GM12878 (cell line): Measurements from ENCODE around the gene CAPN14. TPM values are rescaled to one million over a fixed set of nuclear protein-coding genes. Genes with fewer than 3 reads are reported as not detected.

Experiments used
- ATAC-seq: fragments of 200-7000 bp; cut with Tn5 transposase; 3 replicates; pipeline ENCODE4 v1.9.1; 2020; ENCODE audit warnings: mild to moderate bottlenecking, moderate library complexity
- BruUV-seq: library from RNA; stranded (reverse); fragments of 400-500 nt; replicated peaks from 2 replicates; lab custom pipeline; 2021; lab: Mats Ljungman, UMichigan
- CTCF ChIA-PET: fragments of 300-600 bp; sonication (Branson Sonifier 250); formaldehyde crosslinking; extraction: SDS; loops from one replicate; lab custom pipeline; 2021; ENCODE audit warnings: inconsistent platforms; lab: Yijun Ruan, JAX
- POLR2A ChIA-PET: fragments of 350-600 bp; formaldehyde crosslinking; extraction: SDS; loops from one replicate; lab custom pipeline; 2021; ENCODE audit warnings: inconsistent platforms; lab: Charles Lee
- RAD21 ChIA-PET: fragments of 300-600 bp; sonication (Branson Sonifier 250); formaldehyde crosslinking; loops from one replicate; lab custom pipeline; 2023; ENCODE audit warnings: antibody characterized with exemption; ENCODE audit not compliant: unreplicated experiment; lab: Charles Lee
- SMC1A ChIA-PET: fragments of 300-600 bp; sonication (Branson Sonifier 250); formaldehyde crosslinking; loops from one replicate; lab custom pipeline; 2023; ENCODE audit not compliant: unreplicated experiment, uncharacterized antibody; lab: Charles Lee
- DNase-seq: peaks from one replicate; pipeline ENCODE4 v3.0.0-alpha.2; 2011; ENCODE audit warnings: low read depth, low spot score
- FAIRE-seq: peaks from 3 replicates; lab custom pipeline; 2011; peaks lifted over from hg19 to GRCh38; lab: Jason Lieb, UNC
- H2AFZ ChIP-seq: 2 replicates; pipeline ENCODE4 v1.6.0; 2011; ENCODE audit warnings: low read depth, low read length, control low read depth; ENCODE audit not compliant: control insufficient read depth
- H3K27ac ChIP-seq: 2 replicates; pipeline ENCODE4 v1.5.1; 2011; ENCODE audit warnings: control low read depth; ENCODE audit not compliant: control insufficient read depth, insufficient read depth
- H3K27me3 ChIP-seq, 2 experiments: replicated peaks in 1 of 2; 2 replicates each; pipeline versions ENCODE4 v1.6.0 to v1.6.1; 2011; ENCODE audit warnings: low read length in 1 of 2; ENCODE audit not compliant: control insufficient read depth in 2 of 2, insufficient read depth in 2 of 2
- H3K36me3 ChIP-seq, 2 experiments: 2 replicates each; pipeline ENCODE4 v1.5.1; 2011; ENCODE audit warnings: low read length in 1 of 2; ENCODE audit not compliant: control insufficient read depth in 2 of 2, insufficient read depth in 2 of 2
- H3K4me1 ChIP-seq: 2 replicates; pipeline ENCODE4 v1.6.1; 2011; ENCODE audit warnings: mild to moderate bottlenecking, low read length, moderate library complexity, mixed read lengths; ENCODE audit not compliant: control insufficient read depth, insufficient read depth
- H3K4me2 ChIP-seq: 2 replicates; pipeline ENCODE4 v1.6.0; 2011; ENCODE audit warnings: control low read depth; ENCODE audit not compliant: control insufficient read depth, insufficient read depth
- H3K4me3 ChIP-seq: fragments of 200-600 bp; sonication (generic); 2 replicates; pipeline ENCODE4 v1.5.1; 2016
- H3K79me2 ChIP-seq: 2 replicates; pipeline ENCODE4 v1.6.0; 2011; ENCODE audit warnings: low read length; ENCODE audit not compliant: control insufficient read depth, insufficient read depth
- H3K9ac ChIP-seq: 2 replicates; pipeline ENCODE4 v1.8.0; 2011; ENCODE audit warnings: low read length, control low read depth, mixed read lengths; ENCODE audit not compliant: control insufficient read depth, insufficient read depth
- H3K9me3 ChIP-seq: replicated peaks from 3 replicates; pipeline ENCODE4 v1.5.1; 2011; ENCODE audit warnings: mild to moderate bottlenecking, low read length; ENCODE audit not compliant: control insufficient read depth, insufficient read depth
- H4K20me1 ChIP-seq: 2 replicates; pipeline ENCODE4 v1.6.0; 2011; ENCODE audit not compliant: control insufficient read depth, insufficient read depth
- BRCA1 ChIP-seq: IDR thresholded peaks from 2 replicates; pipeline ENCODE4 v1.6.1; 2011; ENCODE audit warnings: low read depth, low read length, improper control_type of control experiment
- CEBPB ChIP-seq, 2 experiments: fragments of 150-350 bp in 1 of 2; IDR thresholded peaks; 2 replicates each; pipeline ENCODE4 v1.6.1; 2012 to 2014; ENCODE audit warnings: low read depth in 2 of 2, low read length in 2 of 2, borderline replicate concordance in 1 of 2, inconsistent platforms in 1 of 2
- GATAD2B ChIP-seq: fragments of 450-650 bp; conservative IDR thresholded peaks from 2 replicates; pipeline ENCODE4 v1.6.1; 2017; ENCODE audit warnings: low read depth, mild to moderate bottlenecking, moderate library complexity
- SMAD1 ChIP-seq: fragments of 450-650 bp; IDR thresholded peaks from 2 replicates; pipeline ENCODE4 v1.6.1; 2018; ENCODE audit warnings: mild to moderate bottlenecking, low read depth; ENCODE audit not compliant: partially characterized antibody
- SPI1 ChIP-seq: IDR thresholded peaks from 2 replicates; pipeline ENCODE4 v1.6.1; 2011; ENCODE audit warnings: low read depth, mild to moderate bottlenecking, low read length, moderate library complexity, borderline replicate concordance; ENCODE audit not compliant: insufficient read depth
- SREBF2 ChIP-seq: IDR thresholded peaks from 2 replicates; pipeline ENCODE4 v1.6.1; 2012; ENCODE audit warnings: mild to moderate bottlenecking, low read length
- TCF7 ChIP-seq: IDR thresholded peaks from 2 replicates; pipeline ENCODE4 v1.6.1; 2014; ENCODE audit warnings: antibody characterized with exemption, borderline replicate concordance
- WGBS: methylation state at CpG from one replicate; pipeline ENCODE4 v1.1.6; 2016; ENCODE audit warnings: low lambda C conversion rate; ENCODE audit not compliant: insufficient replicate concordance, insufficient coverage; ENCODE audit errors: missing lambda C conversion rate; 5-methylcytosine and 5-hydroxymethylcytosine counted together
- in situ Hi-C: fragments of 300-500 bp; cut with MboI; formaldehyde crosslinking; loops from 9 replicates; pipeline ENCODE4 v1.14.3; 2018; ENCODE audit warnings: mixed read lengths
- intact Hi-C: fragments of 100-400 bp; cut with micrococcal nuclease; formaldehyde crosslinking; loops from one replicate; pipeline ENCODE4 v1.14.2; 2022; ENCODE audit not compliant: unreplicated experiment
- polyA plus RNA-seq, 11 experiments: library from polyadenylated mRNA; depleted of rRNA in 4 of 11; unstranded in 6 of 11; stranded (reverse) in 5 of 11; fragments of >200 nt; fragmentation: Nextera tagmentation in 4 of 11; fragmentation: Illumina TruSeq in 1 of 11; extraction: Ambion mirVana in 4 of 11; extraction: Trizol in 1 of 11; gene quantifications; 1 replicate in 1 of 11; 2 replicates in 10 of 11; pipeline versions ENCODE4 v1.2.1 to v1.2.3, GENCODE V29; 2011 to 2016; ENCODE audit warnings: inconsistent platforms in 2 of 11, missing spikeins in 2 of 11, low read depth in 1 of 11
- total RNA-seq, 4 experiments: library from RNA; depleted of rRNA in 3 of 4; stranded (reverse); fragments of >200 nt in 3 of 4; fragmentation: Illumina TruSeq in 1 of 4; extraction: Trizol in 1 of 4; gene quantifications; 2 replicates each; pipeline versions ENCODE4 v1.2.1 to v1.2.3, GENCODE V29; 2013 to 2021
- TF ChIP-seq, protein P1 (sequence below): fragments of 450-650 bp; IDR thresholded peaks from 2 replicates; pipeline ENCODE4 v1.6.1; 2016; ENCODE audit warnings: mild to moderate bottlenecking
- TF ChIP-seq, protein P2 (sequence below): IDR thresholded peaks from 2 replicates; pipeline ENCODE4 v1.6.1; 2011; ENCODE audit warnings: mild to moderate bottlenecking, low read depth, low read length, moderate library complexity; ENCODE audit not compliant: insufficient replicate concordance
- TF ChIP-seq, protein P3 (sequence below): fragments of 450-650 bp; IDR thresholded peaks from 2 replicates; pipeline ENCODE4 v1.6.1; 2016; ENCODE audit warnings: mild to moderate bottlenecking
- TF ChIP-seq, protein P4 (sequence below): fragments of 450-650 bp; IDR thresholded peaks from 2 replicates; pipeline ENCODE4 v1.6.1; 2017; ENCODE audit warnings: mild to moderate bottlenecking, moderate library complexity
- TF ChIP-seq, protein P5 (sequence below): fragments of 450-650 bp; IDR thresholded peaks from 2 replicates; pipeline ENCODE4 v1.6.1; 2018; ENCODE audit warnings: borderline replicate concordance, mild to moderate bottlenecking; ENCODE audit not compliant: partially characterized antibody

Gene CAPN14
- total and polyA plus RNA-seq, 10 of the 15 experiments (the other 5 are each of a cell fraction or from before 2014, with no cell fraction given), result 0.08 to 1.5 (median 1.1) TPM

DNA sequence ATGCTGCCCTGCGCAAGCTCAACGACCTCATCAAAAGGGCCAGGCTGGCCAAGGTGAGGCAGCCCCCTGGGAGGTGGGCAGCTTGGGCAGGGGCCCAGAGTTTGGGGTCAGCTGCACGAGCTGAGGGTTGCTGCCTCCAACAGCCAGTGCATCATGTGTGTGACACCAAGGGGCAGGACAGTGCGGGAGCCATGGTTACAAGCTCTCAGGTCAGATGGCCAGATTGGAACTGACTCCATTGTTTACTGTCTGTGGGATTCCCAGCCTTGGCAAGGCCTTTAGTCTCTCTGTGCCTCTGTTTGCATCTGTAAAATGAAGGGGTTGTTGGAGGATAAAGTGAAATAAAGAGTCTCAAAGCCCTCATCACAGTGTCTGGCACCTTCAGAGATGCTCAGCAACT, 43.6 kb upstream of the CAPN14 start:
- ChIA-PET SMC1A (interaction anchor here (2.1 kb wide), 1 partner anchor 14 kb away, joined by 6 read pairs; no protein-coding TSS in a partner anchor), RAD21 (no interaction called here), POLR2A (interaction anchor here (0.9 kb wide), 1 partner anchor 46 kb away, joined by 3 read pairs; no protein-coding TSS in a partner anchor), CTCF (interaction anchor here (0.8 to 4.3 kb wide), 2 partner anchors 72 to 91 kb away, joined by 4 to 17 read pairs; no protein-coding TSS in a partner anchor)
- intact Hi-C loops, result no loop called here
- H3K27ac ChIP-seq, result no peak overlapping the region
- WGBS, result 68% methylated on average over 4 of the region's 4 CpGs
- TF ChIP-seq CEBPB (IDR thresholded peaks at IDR 0.05; ENCODE audit: borderline replicate concordance in 1 of 2, low read depth in 2 of 2, low read length in 2 of 2) (no peak), SREBF2 (no peak), TCF7 (no peak), SMAD1 (no peak), BRCA1 (no peak), SPI1 (no peak), GATAD2B (no peak)
- TF ChIP-seq, protein P1, sequence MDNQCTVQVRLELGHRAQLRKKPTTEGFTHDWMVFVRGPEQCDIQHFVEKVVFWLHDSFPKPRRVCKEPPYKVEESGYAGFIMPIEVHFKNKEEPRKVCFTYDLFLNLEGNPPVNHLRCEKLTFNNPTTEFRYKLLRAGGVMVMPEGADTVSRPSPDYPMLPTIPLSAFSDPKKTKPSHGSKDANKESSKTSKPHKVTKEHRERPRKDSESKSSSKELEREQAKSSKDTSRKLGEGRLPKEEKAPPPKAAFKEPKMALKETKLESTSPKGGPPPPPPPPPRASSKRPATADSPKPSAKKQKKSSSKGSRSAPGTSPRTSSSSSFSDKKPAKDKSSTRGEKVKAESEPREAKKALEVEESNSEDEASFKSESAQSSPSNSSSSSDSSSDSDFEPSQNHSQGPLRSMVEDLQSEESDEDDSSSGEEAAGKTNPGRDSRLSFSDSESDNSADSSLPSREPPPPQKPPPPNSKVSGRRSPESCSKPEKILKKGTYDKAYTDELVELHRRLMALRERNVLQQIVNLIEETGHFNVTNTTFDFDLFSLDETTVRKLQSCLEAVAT, result no peak
- TF ChIP-seq, protein P2, sequence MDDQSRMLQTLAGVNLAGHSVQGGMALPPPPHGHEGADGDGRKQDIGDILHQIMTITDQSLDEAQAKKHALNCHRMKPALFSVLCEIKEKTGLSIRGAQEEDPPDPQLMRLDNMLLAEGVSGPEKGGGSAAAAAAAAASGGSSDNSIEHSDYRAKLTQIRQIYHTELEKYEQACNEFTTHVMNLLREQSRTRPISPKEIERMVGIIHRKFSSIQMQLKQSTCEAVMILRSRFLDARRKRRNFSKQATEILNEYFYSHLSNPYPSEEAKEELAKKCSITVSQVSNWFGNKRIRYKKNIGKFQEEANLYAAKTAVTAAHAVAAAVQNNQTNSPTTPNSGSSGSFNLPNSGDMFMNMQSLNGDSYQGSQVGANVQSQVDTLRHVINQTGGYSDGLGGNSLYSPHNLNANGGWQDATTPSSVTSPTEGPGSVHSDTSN, result no peak
- TF ChIP-seq, protein P3, sequence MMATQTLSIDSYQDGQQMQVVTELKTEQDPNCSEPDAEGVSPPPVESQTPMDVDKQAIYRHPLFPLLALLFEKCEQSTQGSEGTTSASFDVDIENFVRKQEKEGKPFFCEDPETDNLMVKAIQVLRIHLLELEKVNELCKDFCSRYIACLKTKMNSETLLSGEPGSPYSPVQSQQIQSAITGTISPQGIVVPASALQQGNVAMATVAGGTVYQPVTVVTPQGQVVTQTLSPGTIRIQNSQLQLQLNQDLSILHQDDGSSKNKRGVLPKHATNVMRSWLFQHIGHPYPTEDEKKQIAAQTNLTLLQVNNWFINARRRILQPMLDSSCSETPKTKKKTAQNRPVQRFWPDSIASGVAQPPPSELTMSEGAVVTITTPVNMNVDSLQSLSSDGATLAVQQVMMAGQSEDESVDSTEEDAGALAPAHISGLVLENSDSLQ, result no peak
- TF ChIP-seq, protein P4, sequence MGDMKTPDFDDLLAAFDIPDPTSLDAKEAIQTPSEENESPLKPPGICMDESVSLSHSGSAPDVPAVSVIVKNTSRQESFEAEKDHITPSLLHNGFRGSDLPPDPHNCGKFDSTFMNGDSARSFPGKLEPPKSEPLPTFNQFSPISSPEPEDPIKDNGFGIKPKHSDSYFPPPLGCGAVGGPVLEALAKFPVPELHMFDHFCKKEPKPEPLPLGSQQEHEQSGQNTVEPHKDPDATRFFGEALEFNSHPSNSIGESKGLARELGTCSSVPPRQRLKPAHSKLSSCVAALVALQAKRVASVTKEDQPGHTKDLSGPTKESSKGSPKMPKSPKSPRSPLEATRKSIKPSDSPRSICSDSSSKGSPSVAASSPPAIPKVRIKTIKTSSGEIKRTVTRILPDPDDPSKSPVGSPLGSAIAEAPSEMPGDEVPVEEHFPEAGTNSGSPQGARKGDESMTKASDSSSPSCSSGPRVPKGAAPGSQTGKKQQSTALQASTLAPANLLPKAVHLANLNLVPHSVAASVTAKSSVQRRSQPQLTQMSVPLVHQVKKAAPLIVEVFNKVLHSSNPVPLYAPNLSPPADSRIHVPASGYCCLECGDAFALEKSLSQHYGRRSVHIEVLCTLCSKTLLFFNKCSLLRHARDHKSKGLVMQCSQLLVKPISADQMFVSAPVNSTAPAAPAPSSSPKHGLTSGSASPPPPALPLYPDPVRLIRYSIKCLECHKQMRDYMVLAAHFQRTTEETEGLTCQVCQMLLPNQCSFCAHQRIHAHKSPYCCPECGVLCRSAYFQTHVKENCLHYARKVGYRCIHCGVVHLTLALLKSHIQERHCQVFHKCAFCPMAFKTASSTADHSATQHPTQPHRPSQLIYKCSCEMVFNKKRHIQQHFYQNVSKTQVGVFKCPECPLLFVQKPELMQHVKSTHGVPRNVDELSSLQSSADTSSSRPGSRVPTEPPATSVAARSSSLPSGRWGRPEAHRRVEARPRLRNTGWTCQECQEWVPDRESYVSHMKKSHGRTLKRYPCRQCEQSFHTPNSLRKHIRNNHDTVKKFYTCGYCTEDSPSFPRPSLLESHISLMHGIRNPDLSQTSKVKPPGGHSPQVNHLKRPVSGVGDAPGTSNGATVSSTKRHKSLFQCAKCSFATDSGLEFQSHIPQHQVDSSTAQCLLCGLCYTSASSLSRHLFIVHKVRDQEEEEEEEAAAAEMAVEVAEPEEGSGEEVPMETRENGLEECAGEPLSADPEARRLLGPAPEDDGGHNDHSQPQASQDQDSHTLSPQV, result no peak
- TF ChIP-seq, protein P5, sequence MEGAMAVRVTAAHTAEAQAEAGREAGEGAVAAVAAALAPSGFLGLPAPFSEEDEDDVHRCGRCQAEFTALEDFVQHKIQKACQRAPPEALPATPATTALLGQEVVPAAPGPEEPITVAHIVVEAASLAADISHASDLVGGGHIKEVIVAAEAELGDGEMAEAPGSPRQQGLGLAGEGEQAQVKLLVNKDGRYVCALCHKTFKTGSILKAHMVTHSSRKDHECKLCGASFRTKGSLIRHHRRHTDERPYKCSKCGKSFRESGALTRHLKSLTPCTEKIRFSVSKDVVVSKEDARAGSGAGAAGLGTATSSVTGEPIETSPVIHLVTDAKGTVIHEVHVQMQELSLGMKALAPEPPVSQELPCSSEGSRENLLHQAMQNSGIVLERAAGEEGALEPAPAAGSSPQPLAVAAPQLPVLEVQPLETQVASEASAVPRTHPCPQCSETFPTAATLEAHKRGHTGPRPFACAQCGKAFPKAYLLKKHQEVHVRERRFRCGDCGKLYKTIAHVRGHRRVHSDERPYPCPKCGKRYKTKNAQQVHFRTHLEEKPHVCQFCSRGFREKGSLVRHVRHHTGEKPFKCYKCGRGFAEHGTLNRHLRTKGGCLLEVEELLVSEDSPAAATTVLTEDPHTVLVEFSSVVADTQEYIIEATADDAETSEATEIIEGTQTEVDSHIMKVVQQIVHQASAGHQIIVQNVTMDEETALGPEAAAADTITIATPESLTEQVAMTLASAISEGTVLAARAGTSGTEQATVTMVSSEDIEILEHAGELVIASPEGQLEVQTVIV, result no peak
- ATAC-seq (no peak), FAIRE-seq (no peak), DNase-seq (no peak)
- peaks cover 32% of the 10 kb centered on the region for H3K4me1 ChIP-seq
- H3K79me2 ChIP-seq, result no peaks in the 10 kb centered on the region
- H3K9ac ChIP-seq, result no peak overlapping the region
- H3K27me3 ChIP-seq, result no peaks in the 10 kb centered on the region
- H3K36me3 ChIP-seq, result no peaks in the 10 kb centered on the region; a peak in 1 of 4 replicates
- H4K20me1 ChIP-seq, result no peaks in the 10 kb centered on the region
- no peak overlapping the region for H3K4me3 ChIP-seq
- BruUV-seq, result no TSS peak
- in situ Hi-C loops, result no loop called here
- no peak overlapping the region for H2AFZ ChIP-seq
- H3K9me3 ChIP-seq, result no peaks in the 10 kb centered on the region
- no peak overlapping the region for H3K4me2 ChIP-seq
